Pancreas (tissue), 10 donors: Measurements from ENCODE around the gene PFKFB4. TPM values are rescaled to one million over a fixed set of nuclear protein-coding genes. Genes with fewer than 3 reads are reported as not detected.

Source experiments
- ATAC-seq, 4 donors: fragments of 200-7000 bp; cut with Tn5 transposase; one replicate each; pipeline versions ENCODE4 v1.8.0 to v1.9.1; 2020; ENCODE audit warnings: mild to moderate bottlenecking in 4 of 4, moderate library complexity in 4 of 4
- DNase-seq, 6 donors: peaks; one replicate each; pipeline ENCODE4 v3.0.0-alpha.2; 2020
- FAIRE-seq: peaks from 2 replicates; lab custom pipeline; 2012; peaks lifted over from hg19 to GRCh38; lab: Jason Lieb, UNC
- H3K27ac ChIP-seq, 4 donors: fragments of 200-600 bp; sonication (generic); 1 replicate in 3 of 4; 2 replicates in 1 of 4; pipeline versions ENCODE4 v1.5.0 to v1.8.0; 2020
- H3K27me3 ChIP-seq, 4 donors: fragments of 200-600 bp; one replicate each; pipeline ENCODE4 v1.8.0; 2021
- H3K36me3 ChIP-seq, 3 donors: fragments of 200-600 bp; sonication (generic) in 1 of 3; one replicate each; pipeline versions ENCODE4 v1.5.0 to v1.8.0; 2020 to 2021
- H3K4me1 ChIP-seq, 3 donors: fragments of 200-600 bp; one replicate each; pipeline ENCODE4 v1.8.0; 2021
- H3K4me3 ChIP-seq, 4 donors: fragments of 200-600 bp; sonication (generic) in 2 of 4; one replicate each; pipeline versions ENCODE4 v1.5.0 to v1.8.0; 2020 to 2021
- H3K9me3 ChIP-seq, 4 donors: fragments of 200-600 bp; one replicate each; pipeline ENCODE4 v1.8.0; 2021
- CTCF ChIP-seq, 4 donors: fragments of 200-600 bp; sonication (generic) in 3 of 4; IDR thresholded peaks; one replicate each; pipeline versions ENCODE4 v1.5.0 to v1.8.0; 2021; ENCODE audit warnings: antibody characterized with exemption in 4 of 4
- WGBS, 2 donors: extraction: QIAGEN DNeasy Blood & Tissue Kit; methylation state at CpG; one replicate each; pipeline ENCODE4 v1.1.7; 2013; 5-methylcytosine and 5-hydroxymethylcytosine counted together
- intact Hi-C, 3 donors: fragments of 100-400 bp; cut with DNase I; formaldehyde crosslinking; loops; one replicate each; pipeline versions ENCODE4 v1.11.1 to v1.14.2; 2022
- polyA plus RNA-seq, 2 donors: library from polyadenylated mRNA; stranded (reverse); fragments of 200-250 nt; gene quantifications; one replicate each; pipeline ENCODE4 v1.2.3, GENCODE V29; 2013
- total RNA-seq, 6 donors: library from RNA; stranded (reverse); fragmentation: NEBNext Ultra II Directional in 4 of 6; extraction: Animal tissue kit (Norgen Biotek cat#: 25700) in 4 of 6; gene quantifications; one replicate each; pipeline versions ENCODE4 v1.2.1 to v1.2.4, GENCODE V29; 2021 to 2023
- donor health status: healthy with polysubstance abuse.
- donor health status: DM: no; HTN: no; CAD: no; lungs with moderate emphysema.
- donor health status: DM: no; HTN: no; CAD: no.
- donor health status: control.
- donor health status: control.
- donor health status: Bipolar disorder and iron deficiency.
- donor health status: DM: yes; HTN: yes; CAD: no.
- donor health status: DM: no; HTN: no; CAD: no.
- donor health status: DM: no; HTN: no; CAD: no.
- donor health status: DM: yes; HTN: yes; CAD: no.

The PFKFB4 gene
- total and polyA plus RNA-seq, 8 donors: 7.4 to 12.2 (median 8.5) TPM

- Histone ChIP-seq H3K9me3 (no peaks in the 10 kb centered on the region), H3K27ac (no peak overlapping the region), H3K36me3 (no peaks in the 10 kb centered on the region), H3K4me3 (peak overlapping the region in 1 of 4 donors; percentile 10), H3K27me3 (no peaks in the 10 kb centered on the region), H3K4me1 (peaks cover 4 to 7% (median 6%) of the 10 kb centered on the region in 3 donors)
- FAIRE-seq: no peak
- ATAC-seq: no peak
- intact Hi-C loops: no loop called here
- TF ChIP-seq CTCF (IDR thresholded peaks at IDR 0.05): no peak
- DNase-seq: peak in 2 of 6 donors; percentile 25 to 74
- WGBS, 2 donors: 52 to 53% methylated on average over 17 to 21 of the region's 21 CpGs
Observed at GRCh38 chr3:48561045-48561736, 4.6 kb upstream of the PFKFB4 start.

GRCh38 chr3:48560648-48561018 is 4.0 kb upstream of the PFKFB4 start:
- 45 to 46% methylated on average over 4 to 5 of the region's 5 CpGs for WGBS, 2 donors
- no peak for FAIRE-seq
- H3K27ac ChIP-seq: peak overlapping the region in 2 of 4 donors; percentile 6 to 17
- no peak for TF ChIP-seq CTCF (IDR thresholded peaks at IDR 0.05)
- no peaks in the 10 kb centered on the region for H3K9me3 ChIP-seq
- peak overlapping the region in 1 of 4 donors; percentile 10 for H3K4me3 ChIP-seq
- no peaks in the 10 kb centered on the region for H3K36me3 ChIP-seq
- no peak for DNase-seq
- H3K4me1 ChIP-seq: peaks cover 6 to 10% (median 7%) of the 10 kb centered on the region in 3 donors
- ATAC-seq: no peak
- intact Hi-C loops: no loop called here
- H3K27me3 ChIP-seq: no peaks in the 10 kb centered on the region

GRCh38 chr3:48558493-48559134 is 2.0 kb upstream of the PFKFB4 start:
- ATAC-seq (no peak), DNase-seq (no peak), FAIRE-seq (no peak)
- H3K4me1 ChIP-seq: peaks cover 11 to 20% (median 17%) of the 10 kb centered on the region in 3 donors
- WGBS, 2 donors: 51 to 56% methylated on average over 6 of the region's 6 CpGs
- intact Hi-C loops: no loop called here
- no peaks in the 10 kb centered on the region for H3K27me3 ChIP-seq
- H3K27ac ChIP-seq: peak overlapping the region in 1 of 4 donors; percentile 27
- no peaks in the 10 kb centered on the region for H3K9me3 ChIP-seq
- no peak for TF ChIP-seq CTCF (IDR thresholded peaks at IDR 0.05)
- H3K4me3 ChIP-seq: no peak overlapping the region
- H3K36me3 ChIP-seq: no peaks in the 10 kb centered on the region

- H3K27ac ChIP-seq: peak overlapping the region in 3 of 4 donors; percentile 5 to 31 (median 13)
- H3K9me3 ChIP-seq: no peaks in the 10 kb centered on the region
- no peak for FAIRE-seq
- no peaks in the 10 kb centered on the region for H3K27me3 ChIP-seq
- peak overlapping the region; percentile 26 to 66 (median 46) for H3K4me3 ChIP-seq
- no peaks in the 10 kb centered on the region for H3K36me3 ChIP-seq
- intact Hi-C loops: no loop called here
- H3K4me1 ChIP-seq: peaks cover 33 to 41% (median 39%) of the 10 kb centered on the region in 3 donors
- TF ChIP-seq CTCF (IDR thresholded peaks at IDR 0.05): no peak
- no peak for DNase-seq
- no peak for ATAC-seq
- WGBS, 2 donors: 6 to 10% methylated on average over 25 to 29 of the region's 29 CpGs
Observed at GRCh38 chr3:48555949-48556795, 431 bp downstream of the PFKFB4 start.
